Stimulated activated CD4-positive, alpha-beta T cell treated with anti-CD3 and anti-CD28 coated beads, TNF-alpha, amount 100 ng/mL, for 48 hours (primary cell): ENCODE results near the gene MYEOV.

Experiments
- DNase-seq, 3 donors: peaks; one replicate each; pipeline ENCODE4 v3.0.0-alpha.2; 2020; ENCODE audit warnings: low read depth in 3 of 3

MYEOV gene

GRCh38 chr11:69265911-69266510, 27.9 kb upstream of the MYEOV start:
- DNase-seq = no peak

- no peak for DNase-seq
These were observed 26.6 kb upstream of the MYEOV start for GRCh38 chr11:69267395-69267805.

- no peak for DNase-seq
These were observed 25.0 kb upstream of the MYEOV start for GRCh38 chr11:69268911-69269310.

- DNase-seq = no peak
These were observed 24.6 kb upstream of the MYEOV start for GRCh38 chr11:69269388-69269787.

GRCh38 chr11:69269926-69270697, 23.8 kb upstream of the MYEOV start:
- no peak for DNase-seq

GRCh38 chr11:69270941-69271340, 23.0 kb upstream of the MYEOV start:
- DNase-seq = no peak

GRCh38 chr11:69272055-69272454, 21.9 kb upstream of the MYEOV start:
- no peak for DNase-seq

GRCh38 chr11:69272831-69273485, 21.0 kb upstream of the MYEOV start:
- DNase-seq = no peak

- DNase-seq = no peak
These were observed 20.4 kb upstream of the MYEOV start for GRCh38 chr11:69273571-69273970.

- no peak for DNase-seq
These were observed 19.4 kb upstream of the MYEOV start for GRCh38 chr11:69274531-69275016.

- DNase-seq = no peak
These were observed 18.8 kb upstream of the MYEOV start for GRCh38 chr11:69275178-69275577.

- DNase-seq = no peak
These were observed 17.8 kb upstream of the MYEOV start for GRCh38 chr11:69276165-69276564.

GRCh38 chr11:69277074-69277809, 16.7 kb upstream of the MYEOV start:
- no peak for DNase-seq

- no peak for DNase-seq
These were observed 15.7 kb upstream of the MYEOV start for GRCh38 chr11:69278091-69278867.

- DNase-seq = no peak
These were observed 13.5 kb upstream of the MYEOV start for GRCh38 chr11:69280451-69280850.

GRCh38 chr11:69280994-69281393, 13.0 kb upstream of the MYEOV start:
- DNase-seq = no peak

- no peak for DNase-seq
These were observed 10.5 kb upstream of the MYEOV start for GRCh38 chr11:69283446-69283845.

- DNase-seq = no peak
These were observed 9.9 kb upstream of the MYEOV start for GRCh38 chr11:69284081-69284511.

- no peak for DNase-seq
These were observed 8.9 kb upstream of the MYEOV start for GRCh38 chr11:69285091-69285490.

- no peak for DNase-seq
These were observed 8.2 kb upstream of the MYEOV start for GRCh38 chr11:69285766-69286165.
